ACC112 (cell line): ENCODE measurements around the gene TNN.

Experiments
- H2AFZ ChIP-seq: fragments of 200-600 bp; sonication (generic); one replicate; pipeline ENCODE4 v1.6.0; 2017; ENCODE audit warnings: antibody characterized with exemption, low read length; ENCODE audit not compliant: unreplicated experiment
- H3K27ac ChIP-seq: fragments of 200-600 bp; sonication (generic); 2 replicates; pipeline ENCODE4 v1.5.1; 2014; ENCODE audit warnings: low read depth, mild to moderate bottlenecking, antibody characterized with exemption, low read length, moderate library complexity
- H3K27me3 ChIP-seq: fragments of 200-600 bp; sonication (generic); 2 replicates; pipeline ENCODE4 v1.6.1; 2014; ENCODE audit warnings: mild to moderate bottlenecking, antibody characterized with exemption, low read length, moderate library complexity, mixed read lengths; ENCODE audit not compliant: insufficient read depth
- H3K36me3 ChIP-seq: fragments of 200-600 bp; sonication (generic); 2 replicates; pipeline ENCODE4 v1.6.1; 2016; ENCODE audit warnings: mild to moderate bottlenecking, antibody characterized with exemption, low read length, moderate library complexity, mixed read lengths; ENCODE audit not compliant: insufficient read depth
- H3K4me1 ChIP-seq: fragments of 200-600 bp; sonication (generic); one replicate; pipeline ENCODE4 v1.6.1; 2016; ENCODE audit warnings: low read length, mixed read lengths; ENCODE audit not compliant: insufficient read depth, unreplicated experiment, control insufficient read depth
- H3K4me3 ChIP-seq: fragments of 200-600 bp; sonication (generic); 2 replicates; pipeline ENCODE4 v1.5.1; 2014; ENCODE audit warnings: mild to moderate bottlenecking, low read depth, low read length
- H3K79me2 ChIP-seq: fragments of 200-600 bp; sonication (generic); one replicate; pipeline ENCODE4 v1.6.0; 2016; ENCODE audit warnings: low read length; ENCODE audit not compliant: control insufficient read depth, unreplicated experiment, insufficient read depth

Gene TNN

DNA sequence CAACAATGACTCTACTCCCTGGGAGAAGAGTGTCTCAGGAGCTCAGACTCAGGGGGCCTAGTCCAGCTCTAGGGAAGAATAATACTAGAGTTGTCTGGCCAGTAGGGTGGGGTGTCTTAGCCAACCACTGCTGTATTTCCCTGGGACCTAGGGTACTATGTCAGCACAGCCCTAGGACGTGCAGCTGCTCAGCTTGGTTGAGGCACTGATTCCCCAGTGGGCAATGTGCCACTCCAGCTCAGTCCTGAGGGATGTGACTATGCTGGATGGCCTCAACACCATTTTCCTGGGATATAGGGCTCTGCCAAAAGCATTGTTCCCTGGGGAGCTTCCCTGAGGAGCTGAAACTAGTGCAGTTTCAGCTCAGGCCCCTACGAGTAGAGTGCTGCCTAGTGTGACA, 47.4 kb downstream of the TNN start:
- Histone ChIP-seq H3K27ac (no peak overlapping the region), H2AFZ (no peak overlapping the region), H3K4me3 (no peak overlapping the region), H3K27me3 (no peaks in the 10 kb centered on the region), H3K79me2 (no peaks in the 10 kb centered on the region), H3K4me1 (no peaks in the 10 kb centered on the region), H3K36me3 (no peaks in the 10 kb centered on the region)

DNA sequence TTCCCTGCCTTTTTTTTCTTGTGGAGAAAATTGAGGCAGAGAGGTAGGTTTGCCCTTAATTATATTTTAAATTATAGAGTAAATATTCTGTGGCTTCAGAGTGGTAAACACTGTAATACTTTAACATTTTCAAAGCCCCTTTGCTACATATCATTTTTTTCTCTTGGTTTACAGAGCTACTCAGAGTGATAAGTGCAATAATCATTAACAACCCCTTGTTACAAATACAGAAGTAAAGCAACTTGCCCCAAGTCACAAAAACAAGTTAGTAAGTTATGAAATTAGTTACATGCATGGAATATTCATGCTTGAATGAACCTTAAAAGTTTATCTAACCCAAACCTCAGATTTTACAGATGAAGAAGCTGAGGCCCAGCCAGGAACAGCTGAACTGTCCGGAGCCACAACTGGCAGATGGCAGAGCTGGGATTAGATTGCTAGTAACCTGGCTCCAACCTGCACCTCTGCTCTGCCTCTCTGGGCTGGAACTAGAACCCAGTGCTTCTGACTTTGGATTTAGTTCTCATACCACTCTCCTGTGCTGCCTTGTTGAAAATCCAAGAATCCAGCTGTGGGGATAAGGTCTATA, 48.7 kb downstream of the TNN start:
- Histone ChIP-seq H3K36me3 (no peaks in the 10 kb centered on the region), H3K27ac (no peak overlapping the region), H3K4me3 (no peak overlapping the region), H3K4me1 (no peaks in the 10 kb centered on the region), H3K79me2 (no peaks in the 10 kb centered on the region), H2AFZ (no peak overlapping the region), H3K27me3 (no peaks in the 10 kb centered on the region)

- Histone ChIP-seq H3K4me1 (no peaks in the 10 kb centered on the region), H2AFZ (no peak overlapping the region), H3K27ac (no peak overlapping the region), H3K4me3 (no peak overlapping the region), H3K36me3 (no peaks in the 10 kb centered on the region), H3K27me3 (no peaks in the 10 kb centered on the region), H3K79me2 (no peaks in the 10 kb centered on the region)
Measured at GRCh38 chr1:175116903-175117302, 49.3 kb downstream of the TNN start.

GRCh38 chr1:175118375-175119367, 51.0 kb downstream of the TNN start:
- no peaks in the 10 kb centered on the region for H3K4me1 ChIP-seq
- H2AFZ ChIP-seq, result no peak overlapping the region
- H3K4me3 ChIP-seq, result no peak overlapping the region
- no peak overlapping the region for H3K27ac ChIP-seq
- H3K79me2 ChIP-seq, result no peaks in the 10 kb centered on the region
- no peaks in the 10 kb centered on the region for H3K27me3 ChIP-seq
- no peaks in the 10 kb centered on the region for H3K36me3 ChIP-seq

DNA sequence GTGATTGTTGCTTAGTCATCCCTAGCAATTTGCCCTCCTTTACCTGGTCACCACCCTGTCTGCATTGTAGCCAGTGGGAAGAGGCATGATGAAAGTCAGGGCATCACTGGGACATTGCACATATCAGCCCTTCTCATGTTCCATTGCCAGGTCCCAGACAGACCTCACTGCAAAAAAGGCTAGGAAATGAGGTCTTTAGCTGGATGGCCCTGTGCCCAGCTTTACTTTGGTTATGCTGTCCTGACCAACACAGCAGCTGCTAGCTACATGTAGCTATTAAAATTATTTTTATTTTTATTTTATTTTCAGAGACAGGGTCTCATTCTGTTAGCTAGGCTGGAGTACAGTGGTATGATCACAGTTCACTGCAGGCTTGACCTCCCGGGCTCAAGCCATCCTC, 52.9 kb downstream of the TNN start:
- Histone ChIP-seq H3K27ac (no peak overlapping the region), H3K79me2 (no peaks in the 10 kb centered on the region), H3K36me3 (no peaks in the 10 kb centered on the region), H3K4me3 (no peak overlapping the region), H2AFZ (no peak overlapping the region), H3K4me1 (no peaks in the 10 kb centered on the region), H3K27me3 (no peaks in the 10 kb centered on the region)

DNA sequence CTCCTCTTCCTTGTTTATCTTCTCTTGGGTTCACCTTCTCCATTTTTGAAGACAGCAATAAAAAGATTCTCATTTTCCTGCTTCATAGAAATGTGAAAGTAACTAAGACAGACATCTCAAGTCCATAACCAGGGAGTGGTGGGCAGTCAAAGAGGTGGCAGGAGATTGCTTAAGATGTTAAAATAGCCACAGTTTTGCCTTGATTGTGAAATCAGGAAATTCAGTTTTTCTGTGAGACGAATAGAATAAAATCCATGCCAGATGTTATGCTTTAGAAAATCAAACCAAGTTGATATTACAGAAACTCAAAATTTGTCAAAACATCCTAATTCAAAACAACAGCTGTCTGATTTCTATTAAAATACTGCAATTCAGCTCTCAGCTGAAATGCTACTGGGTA, 57.2 kb downstream of the TNN start:
- Histone ChIP-seq H2AFZ (no peak overlapping the region), H3K79me2 (no peaks in the 10 kb centered on the region), H3K27me3 (peaks cover 5% of the 10 kb centered on the region; the same call in 1 of the 2 replicates), H3K4me3 (no peak overlapping the region), H3K36me3 (no peaks in the 10 kb centered on the region), H3K4me1 (no peaks in the 10 kb centered on the region), H3K27ac (no peak overlapping the region)

- Histone ChIP-seq H3K36me3 (no peaks in the 10 kb centered on the region), H2AFZ (no peak overlapping the region), H3K27me3 (peaks cover 5% of the 10 kb centered on the region), H3K27ac (no peak overlapping the region), H3K4me1 (no peaks in the 10 kb centered on the region), H3K4me3 (no peak overlapping the region), H3K79me2 (no peaks in the 10 kb centered on the region)
Measured at GRCh38 chr1:175126347-175126746, 58.7 kb downstream of the TNN start.

DNA sequence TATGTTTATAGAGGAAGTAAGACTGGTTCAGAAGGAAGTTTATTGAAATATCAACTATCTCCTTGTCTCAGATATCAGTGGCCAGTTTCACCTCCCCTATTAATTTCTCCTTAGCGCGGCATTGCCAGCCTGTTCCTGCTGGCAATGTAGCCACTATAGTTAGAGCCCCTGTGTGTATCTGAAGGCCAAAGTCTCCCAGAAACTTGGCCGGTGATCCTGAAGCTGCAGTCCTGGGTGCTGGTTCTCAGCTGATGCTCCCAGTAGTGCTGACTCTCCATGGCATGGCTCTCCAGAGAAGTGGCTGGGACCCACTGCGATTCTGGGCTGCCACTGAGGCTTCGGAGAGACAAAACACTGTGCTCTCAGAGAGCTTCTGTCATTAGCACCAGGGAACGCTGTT, 59.9 kb downstream of the TNN start:
- H2AFZ ChIP-seq, result no peak overlapping the region
- H3K36me3 ChIP-seq, result no peaks in the 10 kb centered on the region
- no peak overlapping the region for H3K27ac ChIP-seq
- H3K79me2 ChIP-seq, result no peaks in the 10 kb centered on the region
- peaks cover 10% of the 10 kb centered on the region for H3K27me3 ChIP-seq
- H3K4me3 ChIP-seq, result no peak overlapping the region
- H3K4me1 ChIP-seq, result no peaks in the 10 kb centered on the region

GRCh38 chr1:175128523-175128922, 60.9 kb downstream of the TNN start:
- Histone ChIP-seq H3K27me3 (peaks cover 10% of the 10 kb centered on the region), H3K79me2 (no peaks in the 10 kb centered on the region), H3K36me3 (no peaks in the 10 kb centered on the region), H3K4me3 (no peak overlapping the region), H2AFZ (no peak overlapping the region), H3K27ac (no peak overlapping the region), H3K4me1 (no peaks in the 10 kb centered on the region)

GRCh38 chr1:175129182-175129581, 61.5 kb downstream of the TNN start:
- Histone ChIP-seq H2AFZ (no peak overlapping the region), H3K79me2 (no peaks in the 10 kb centered on the region), H3K36me3 (no peaks in the 10 kb centered on the region), H3K4me1 (no peaks in the 10 kb centered on the region), H3K4me3 (no peak overlapping the region), H3K27me3 (peaks cover 10% of the 10 kb centered on the region), H3K27ac (no peak overlapping the region)

- H2AFZ ChIP-seq, result no peak overlapping the region
- no peak overlapping the region for H3K4me3 ChIP-seq
- no peaks in the 10 kb centered on the region for H3K36me3 ChIP-seq
- H3K4me1 ChIP-seq, result no peaks in the 10 kb centered on the region
- no peaks in the 10 kb centered on the region for H3K79me2 ChIP-seq
- no peak overlapping the region for H3K27ac ChIP-seq
- H3K27me3 ChIP-seq, result peaks cover 11% of the 10 kb centered on the region
Measured at GRCh38 chr1:175129644-175129996, 62.0 kb downstream of the TNN start.
